GM23338 (cell line): ENCODE data around the gene CRYAB. TPM values are rescaled to one million over a fixed set of nuclear protein-coding genes. Genes with fewer than 3 reads are reported as not detected.
"Not testable (repeated sequence)": the region's sequence is repeated elsewhere in the genome, so short reads cannot be mapped to it uniquely, and the experiment has no call there.

Source experiments
- ATAC-seq: fragments of 200-7000 bp; cut with Tn5 transposase; 3 replicates; pipeline ENCODE4 v1.9.1; 2020
- DNase-seq: peaks from one replicate; pipeline ENCODE4 v3.0.0-alpha.2; 2015; ENCODE audit warnings: low spot score
- H2AFZ ChIP-seq: fragments of 200-600 bp; sonication (generic); 2 replicates; pipeline ENCODE4 v1.8.0; 2016; ENCODE audit warnings: antibody characterized with exemption, mild to moderate bottlenecking, moderate library complexity
- H3F3A ChIP-seq: fragments of 200-600 bp; sonication (generic); replicated peaks from 2 replicates; pipeline ENCODE4 v1.8.0; 2017; ENCODE audit warnings: antibody characterized with exemption, mixed run types, low read depth
- H3K27ac ChIP-seq: fragments of 200-600 bp; sonication (generic); 2 replicates; pipeline ENCODE4 v1.6.1; 2016; ENCODE audit warnings: low read depth
- H3K27me3 ChIP-seq: fragments of 200-600 bp; sonication (generic); 2 replicates; pipeline ENCODE4 v1.8.0; 2016; ENCODE audit warnings: mild to moderate bottlenecking, mixed run types, moderate library complexity; ENCODE audit not compliant: insufficient read depth
- H3K36me3 ChIP-seq: fragments of 200-600 bp; sonication (generic); 2 replicates; pipeline ENCODE4 v1.8.0; 2016; ENCODE audit warnings: mild to moderate bottlenecking; ENCODE audit not compliant: insufficient read depth
- H3K4me1 ChIP-seq: fragments of 200-600 bp; sonication (generic); 2 replicates; pipeline ENCODE4 v1.8.0; 2016; ENCODE audit warnings: mild to moderate bottlenecking, moderate library complexity; ENCODE audit not compliant: insufficient read depth
- H3K4me2 ChIP-seq: fragments of 200-600 bp; sonication (generic); 2 replicates; pipeline ENCODE4 v1.7.1; 2017; ENCODE audit warnings: mixed run types
- H3K4me3 ChIP-seq: fragments of 200-600 bp; sonication (generic); 2 replicates; pipeline ENCODE4 v1.6.1; 2016; ENCODE audit warnings: mixed run types
- H3K79me2 ChIP-seq: fragments of 200-600 bp; sonication (generic); replicated peaks from 2 replicates; pipeline ENCODE4 v1.8.0; 2017; ENCODE audit warnings: mild to moderate bottlenecking; ENCODE audit not compliant: insufficient read depth
- H3K9me2 ChIP-seq: fragments of 200-600 bp; sonication (generic); 2 replicates; pipeline ENCODE4 v1.8.0; 2017; ENCODE audit not compliant: insufficient read depth
- H4K20me1 ChIP-seq: fragments of 200-600 bp; sonication (generic); replicated peaks from 2 replicates; pipeline ENCODE4 v1.8.0; 2017; ENCODE audit warnings: mild to moderate bottlenecking; ENCODE audit not compliant: insufficient read depth
- H3K27ac Mint-ChIP-seq: 2 replicates; pipeline ENCODE4 v1.8.0; 2020; ENCODE audit warnings: inconsistent platforms, mild to moderate bottlenecking, moderate library complexity, mixed read lengths
- H3K27me3 Mint-ChIP-seq: 3 replicates; pipeline ENCODE4 v1.8.0; 2022; ENCODE audit warnings: low read depth, mild to moderate bottlenecking, moderate library complexity, mixed read lengths, inconsistent platforms; ENCODE audit not compliant: insufficient read depth, poor library complexity
- H3K36me3 Mint-ChIP-seq: 3 replicates; pipeline ENCODE4 v1.8.0; 2021; ENCODE audit warnings: low read depth, mild to moderate bottlenecking, inconsistent platforms, moderate library complexity, mixed read lengths
- H3K4me1 Mint-ChIP-seq: 3 replicates; pipeline ENCODE4 v1.8.0; 2020; ENCODE audit warnings: mild to moderate bottlenecking, inconsistent platforms, mixed read lengths
- H3K4me3 Mint-ChIP-seq: 3 replicates; pipeline ENCODE4 v1.8.0; 2021; ENCODE audit warnings: moderate library complexity, mild to moderate bottlenecking, inconsistent platforms, mixed read lengths
- H3K9me3 Mint-ChIP-seq: 3 replicates; pipeline ENCODE4 v1.8.0; 2020; ENCODE audit warnings: moderate library complexity, mild to moderate bottlenecking, inconsistent platforms, mixed read lengths
- CTCF ChIP-seq, 2 experiments: fragments of 200-600 bp in 1 of 2; sonication (generic) in 1 of 2; conservative IDR thresholded peaks; 2 replicates each; pipeline versions ENCODE4 v1.5.1 to v1.6.1; 2016 to 2017; ENCODE audit warnings: antibody characterized with exemption in 2 of 2, low read depth in 2 of 2, mild to moderate bottlenecking in 2 of 2, moderate library complexity in 1 of 2
- POLR2AphosphoS5 ChIP-seq: IDR thresholded peaks from 2 replicates; pipeline ENCODE4 v1.6.1; 2016; ENCODE audit warnings: antibody characterized with exemption, low read depth
- ZNF114 ChIP-seq: fragments of 250-450 bp; sonication (Bioruptor Pico); IDR thresholded peaks from 2 replicates; pipeline ENCODE4 v1.5.0; 2020; ENCODE audit warnings: mild to moderate bottlenecking, moderate library complexity
- polyA plus RNA-seq: library from polyadenylated mRNA; unstranded; fragments of >200 nt; fragmentation: Nextera tagmentation; extraction: Ambion mirVana; gene quantifications from 2 replicates; pipeline ENCODE4 v1.2.1, GENCODE V29; 2016
- total RNA-seq: library from RNA; depleted of rRNA; stranded (reverse); fragments of >200 nt; shearing (Covaris generic); gene quantifications from 2 replicates; pipeline ENCODE4 v1.2.3, GENCODE V29; 2014
- TF ChIP-seq, protein P1 (sequence below): IDR thresholded peaks from 2 replicates; pipeline ENCODE4 v1.6.1; 2016; ENCODE audit warnings: antibody characterized with exemption

CRYAB gene
- total and polyA plus RNA-seq, 2 experiments from 2014 or later: 6.1 to 9.6 TPM

DNA sequence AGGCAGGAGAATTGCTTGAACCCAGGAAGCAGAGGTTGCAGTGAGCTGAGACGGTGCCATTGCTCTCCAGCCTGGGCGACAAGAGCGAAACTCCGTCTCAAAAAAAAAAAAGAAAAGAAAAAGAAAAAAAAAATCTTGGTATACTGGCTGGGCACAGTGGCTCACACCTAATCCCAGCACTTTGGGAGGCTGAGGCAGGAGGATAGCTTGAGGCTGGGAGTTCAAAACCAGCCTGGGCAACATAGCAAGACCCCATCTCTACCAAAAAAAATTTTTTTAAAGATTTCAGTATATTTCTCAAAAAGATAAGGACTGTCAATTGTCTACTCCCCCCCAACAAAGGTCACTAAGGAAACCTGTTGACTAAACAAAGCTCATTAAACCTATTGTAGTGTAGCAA is 26.5 kb downstream of the CRYAB start:
- H3K4me3 Mint-ChIP-seq, H3K27me3 ChIP-seq, H3K79me2 ChIP-seq, H3K4me2 ChIP-seq, H3K27ac Mint-ChIP-seq, H3K4me3 ChIP-seq, H3K4me1 Mint-ChIP-seq, H3F3A ChIP-seq, H2AFZ ChIP-seq, ATAC-seq, H3K9me2 ChIP-seq, H3K9me3 Mint-ChIP-seq, DNase-seq, H3K4me1 ChIP-seq, H4K20me1 ChIP-seq, H3K27me3 Mint-ChIP-seq, H3K36me3 Mint-ChIP-seq, H3K36me3 ChIP-seq, H3K27ac ChIP-seq: not testable (repeated sequence)

DNA sequence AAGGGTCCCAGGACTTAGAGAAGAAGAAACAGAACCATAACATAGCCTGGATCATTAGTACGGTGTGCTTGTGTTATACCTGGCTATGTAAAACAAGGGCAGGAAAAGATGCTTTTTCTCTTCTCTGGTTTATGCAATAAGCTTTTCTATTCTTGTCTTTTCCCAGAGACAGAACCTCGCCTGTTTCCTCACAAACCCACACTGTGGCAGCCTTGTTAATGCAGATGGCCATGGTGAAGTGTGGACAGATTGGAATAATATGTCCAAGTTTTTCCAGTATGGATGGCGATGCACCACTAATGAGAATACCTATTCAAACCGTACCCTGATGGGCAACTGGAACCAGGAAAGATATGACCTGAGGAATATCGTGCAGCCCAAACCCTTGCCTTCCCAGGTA is 29.4 kb downstream of the CRYAB start:
- no peaks in the 10 kb centered on the region for H3K36me3 Mint-ChIP-seq
- no peaks in the 10 kb centered on the region for H3K9me3 Mint-ChIP-seq
- TF ChIP-seq, protein P1, sequence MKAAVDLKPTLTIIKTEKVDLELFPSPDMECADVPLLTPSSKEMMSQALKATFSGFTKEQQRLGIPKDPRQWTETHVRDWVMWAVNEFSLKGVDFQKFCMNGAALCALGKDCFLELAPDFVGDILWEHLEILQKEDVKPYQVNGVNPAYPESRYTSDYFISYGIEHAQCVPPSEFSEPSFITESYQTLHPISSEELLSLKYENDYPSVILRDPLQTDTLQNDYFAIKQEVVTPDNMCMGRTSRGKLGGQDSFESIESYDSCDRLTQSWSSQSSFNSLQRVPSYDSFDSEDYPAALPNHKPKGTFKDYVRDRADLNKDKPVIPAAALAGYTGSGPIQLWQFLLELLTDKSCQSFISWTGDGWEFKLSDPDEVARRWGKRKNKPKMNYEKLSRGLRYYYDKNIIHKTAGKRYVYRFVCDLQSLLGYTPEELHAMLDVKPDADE: no peak
- no peak for TF ChIP-seq POLR2AphosphoS5
- H3F3A ChIP-seq: peaks cover 5% of the 10 kb centered on the region
- H3K4me1 Mint-ChIP-seq: peaks cover 5% of the 10 kb centered on the region; the same call in 2 of the 3 replicates
- H2AFZ ChIP-seq: no peak overlapping the region
- no peak overlapping the region for H3K27ac ChIP-seq
- no peak overlapping the region for H3K27ac Mint-ChIP-seq
- H3K4me3 Mint-ChIP-seq: no peak overlapping the region
- H3K27me3 Mint-ChIP-seq: peaks cover 5% of the 10 kb centered on the region
- H3K79me2 ChIP-seq: no peaks in the 10 kb centered on the region
- ATAC-seq (no peak), DNase-seq (no peak)
- H3K4me1 ChIP-seq: 0 out of 2 replicates have a peak, but pooled peaks cover 9% of the 10 kb centered on the region
- no peaks in the 10 kb centered on the region for H4K20me1 ChIP-seq
- no peaks in the 10 kb centered on the region for H3K36me3 ChIP-seq
- no peaks in the 10 kb centered on the region for H3K27me3 ChIP-seq
- H3K4me3 ChIP-seq: no peak overlapping the region
- no peaks in the 10 kb centered on the region for H3K9me2 ChIP-seq
- H3K4me2 ChIP-seq: no peak overlapping the region

DNA sequence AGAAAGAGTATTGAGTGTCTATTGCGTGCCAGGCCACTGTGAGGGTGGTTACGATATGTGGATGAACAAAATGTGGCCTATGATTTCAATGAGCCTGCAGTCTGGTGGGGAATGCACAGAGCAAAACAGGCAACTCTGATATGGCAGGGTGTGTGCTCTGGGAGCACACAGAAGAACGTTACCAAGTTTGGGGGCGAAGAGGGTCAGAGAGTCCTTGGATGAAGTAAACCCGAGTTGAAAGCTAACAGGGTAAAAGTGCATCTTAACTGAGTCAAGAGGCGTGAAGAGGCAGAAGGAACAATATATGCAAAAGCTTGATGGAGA is 32.0 kb downstream of the CRYAB start:
- H3K36me3 ChIP-seq: no peaks in the 10 kb centered on the region
- H3K4me2 ChIP-seq: peak overlapping the region; percentile 96
- peak overlapping the region; percentile 95 for H2AFZ ChIP-seq
- no peaks in the 10 kb centered on the region for H3K9me2 ChIP-seq
- H3K27me3 Mint-ChIP-seq: peaks cover 5% of the 10 kb centered on the region
- DNase-seq: no peak
- no peaks in the 10 kb centered on the region for H3K79me2 ChIP-seq
- H4K20me1 ChIP-seq: no peaks in the 10 kb centered on the region
- peak overlapping the region; percentile 92 for H3K27ac ChIP-seq
- H3K4me3 Mint-ChIP-seq: peak overlapping the region; percentile 94
- H3K4me3 ChIP-seq: peak overlapping the region; percentile 72
- TF ChIP-seq POLR2AphosphoS5 (no peak), CTCF (conservative IDR thresholded peaks at IDR 0.05; ENCODE audit: low read depth in 2 of 2) (no peak), ZNF114 (CRISPR knock-in tag) (no peak)
- no peaks in the 10 kb centered on the region for H3K27me3 ChIP-seq
- H3K27ac Mint-ChIP-seq: peak overlapping the region; percentile 99
- 0 out of 2 replicates have a peak, but pooled peaks cover 9% of the 10 kb centered on the region for H3K4me1 ChIP-seq
- no peaks in the 10 kb centered on the region for H3K36me3 Mint-ChIP-seq
- H3K4me1 Mint-ChIP-seq: peaks cover 5% of the 10 kb centered on the region; the same call in 2 of the 3 replicates
- no peaks in the 10 kb centered on the region for H3K9me3 Mint-ChIP-seq
- H3F3A ChIP-seq: peaks cover 5% of the 10 kb centered on the region
- ATAC-seq: no peak
